HepG2 (cell line): ENCODE measurements around the gene ZIK1. TPM values are rescaled to one million over a fixed set of nuclear protein-coding genes. Genes with fewer than 3 reads are reported as not detected.
A peak's percentile ranks its signal among the peaks of the same experiment; 100 is the strongest.

Experiments used
- EP300 ChIP-seq, 3 experiments: sonication (generic) in 1 of 3; formaldehyde crosslinking in 1 of 3; IDR thresholded peaks; 2 replicates each; pipeline versions ENCODE4 v1.5.1 to v1.6.1; 2011 to 2020; ENCODE audit warnings: low read depth in 2 of 3, low read length in 2 of 3, borderline replicate concordance in 1 of 3, improper control_type of control experiment in 1 of 3, mild to moderate bottlenecking in 1 of 3, missing genetic modification reagents in 1 of 3, moderate library complexity in 1 of 3
- GATAD1 ChIP-seq: IDR thresholded peaks from 2 replicates; pipeline ENCODE4 v1.6.1; 2016; ENCODE audit warnings: missing genetic modification reagents, missing compliant biosample characterization
- HNF1A ChIP-seq, 2 experiments: sonication (generic) in 1 of 2; formaldehyde crosslinking in 1 of 2; IDR thresholded peaks; 2 replicates each; pipeline versions ENCODE4 v1.4.0 to v1.6.1; 2016 to 2020; ENCODE audit warnings: borderline replicate concordance in 1 of 2, low read depth in 1 of 2, mild to moderate bottlenecking in 1 of 2, missing genetic modification reagents in 1 of 2
- MIER2 ChIP-seq: IDR thresholded peaks from 2 replicates; pipeline ENCODE4 v1.6.1; 2016; ENCODE audit warnings: missing biosample characterization, missing genetic modification reagents
- MTA3 ChIP-seq: sonication (generic); formaldehyde crosslinking; IDR thresholded peaks from 2 replicates; pipeline ENCODE4 v1.4.0; 2020; ENCODE audit warnings: missing genetic modification reagents
- NFAT5 ChIP-seq: sonication (generic); formaldehyde crosslinking; IDR thresholded peaks from 2 replicates; pipeline ENCODE4 v1.4.0; 2020; ENCODE audit warnings: missing genetic modification reagents
- SMARCC2 ChIP-seq: fragments of 450-650 bp; IDR thresholded peaks from 2 replicates; pipeline ENCODE4 v1.6.1; 2017; ENCODE audit warnings: antibody characterized with exemption, mild to moderate bottlenecking
- SMC3 ChIP-seq: IDR thresholded peaks from 2 replicates; pipeline ENCODE4 v1.6.1; 2011; ENCODE audit warnings: low read length, improper control_type of control experiment
- SSRP1 ChIP-seq: IDR thresholded peaks from 2 replicates; pipeline ENCODE4 v1.6.1; 2016; ENCODE audit warnings: control low read depth
- TEAD2 ChIP-seq: sonication (generic); formaldehyde crosslinking; IDR thresholded peaks from 2 replicates; pipeline ENCODE4 v1.9.0; 2021; ENCODE audit warnings: missing genetic modification reagents
- U2AF2 ChIP-seq: fragments of 200-400 bp; formaldehyde crosslinking; IDR thresholded peaks from 2 replicates; pipeline ENCODE4 v1.6.1; 2017; ENCODE audit warnings: low read depth, mild to moderate bottlenecking, low read length
- ZBTB4 ChIP-seq: sonication (generic); formaldehyde crosslinking; IDR thresholded peaks from 2 replicates; pipeline ENCODE4 v1.4.0; 2020; ENCODE audit warnings: missing genetic modification reagents, mild to moderate bottlenecking, borderline replicate concordance
- ZNF253 ChIP-seq: sonication (generic); formaldehyde crosslinking; IDR thresholded peaks from 2 replicates; pipeline ENCODE4 v1.8.0; 2022; ENCODE audit warnings: mild to moderate bottlenecking, missing genetic modification reagents, borderline replicate concordance
- ZNF441 ChIP-seq: sonication (generic); formaldehyde crosslinking; IDR thresholded peaks from 2 replicates; pipeline ENCODE4 v1.7.0; 2021; ENCODE audit warnings: missing genetic modification reagents, borderline replicate concordance
- ZNF746 ChIP-seq: sonication (generic); formaldehyde crosslinking; IDR thresholded peaks from 2 replicates; pipeline ENCODE4 v1.8.0; 2022; ENCODE audit warnings: mild to moderate bottlenecking, missing genetic modification reagents
- ZSCAN20 ChIP-seq: sonication (generic); formaldehyde crosslinking; IDR thresholded peaks from 2 replicates; pipeline ENCODE4 v1.4.0; 2020; ENCODE audit warnings: missing genetic modification reagents, mild to moderate bottlenecking, borderline replicate concordance
- polyA plus RNA-seq, 8 experiments: library from polyadenylated mRNA; depleted of rRNA in 3 of 8; stranded (reverse) in 7 of 8; unstranded in 1 of 8; fragments of >200 nt; fragmentation: Illumina TruSeq in 4 of 8; extraction: Trizol in 4 of 8; gene quantifications; 2 replicates each; pipeline versions ENCODE4 v1.2.1 to v1.2.3, GENCODE V29; 2011 to 2016; ENCODE audit warnings: low read depth in 4 of 8, missing spikeins in 1 of 8, mixed read lengths in 1 of 8; ENCODE audit not compliant: insufficient read depth in 1 of 8
- total RNA-seq, 5 experiments: library from RNA; depleted of rRNA; stranded (reverse); fragments of >200 nt; fragmentation: Illumina TruSeq; extraction: Trizol; gene quantifications; 2 replicates each; pipeline ENCODE4 v1.2.3, GENCODE V29; 2016; ENCODE audit warnings: low read depth in 1 of 5

The ZIK1 gene
- total and polyA plus RNA-seq, 2 of the 13 experiments (the other 11 are each of a cell fraction or from before 2014, with no cell fraction given), result 2.1 to 7.2 TPM

GRCh38 chr19:57632987-57633831 is 49.3 kb downstream of the ZIK1 start, which contains the start of gene ZNF211 (continued):
- TF ChIP-seq ZNF441 (CRISPR knock-in tag) (no peak), GATAD1 (CRISPR knock-in tag) (peak; percentile 81), ZBTB4 (CRISPR knock-in tag) (no peak), SMC3 (no peak), MTA3 (CRISPR knock-in tag) (no peak), MIER2 (CRISPR knock-in tag) (no peak), ZSCAN20 (no peak), ZNF746 (CRISPR knock-in tag) (no peak), NFAT5 (CRISPR knock-in tag) (no peak), SMARCC2 (no peak), U2AF2 (no peak), SSRP1 (no peak), EP300 (IDR thresholded peaks at IDR 0.05; ENCODE audit: low read depth in 2 of 2, low read length in 2 of 2) (no peak), EP300 (CRISPR knock-in tag; IDR thresholded peaks at IDR 0.05; ENCODE audit: borderline replicate concordance) (no peak), ZNF253 (no peak), TEAD2 (CRISPR knock-in tag) (no peak), HNF1A (IDR thresholded peaks at IDR 0.05; ENCODE audit: low read depth) (no peak), HNF1A (CRISPR knock-in tag; IDR thresholded peaks at IDR 0.05; ENCODE audit: borderline replicate concordance) (no peak)
